Stomach smooth muscle (tissue), 2 donors: ENCODE measurements around the gene TULP4.

Experiments
- H3K27ac ChIP-seq: one replicate; pipeline ENCODE4 v1.7.0; 2013; ENCODE audit warnings: mild to moderate bottlenecking, low read length, inconsistent platforms
- H3K27me3 ChIP-seq, 2 donors: one replicate each; pipeline ENCODE4 v1.7.0; 2013; ENCODE audit warnings: low read length in 2 of 2; ENCODE audit not compliant: insufficient read depth in 2 of 2, control insufficient read depth in 1 of 2
- H3K36me3 ChIP-seq, 2 donors: one replicate each; pipeline ENCODE4 v1.7.0; 2013; ENCODE audit warnings: low read length in 2 of 2; ENCODE audit not compliant: control insufficient read depth in 2 of 2, insufficient read depth in 2 of 2
- H3K4me1 ChIP-seq: one replicate; pipeline ENCODE4 v1.7.0; 2013; ENCODE audit warnings: low read length; ENCODE audit not compliant: control insufficient read depth, insufficient read depth
- H3K4me3 ChIP-seq, 2 donors: one replicate each; pipeline ENCODE4 v1.7.0; 2013; ENCODE audit warnings: low read length in 2 of 2
- H3K9ac ChIP-seq, 2 donors: one replicate each; pipeline ENCODE4 v1.7.0; 2013; ENCODE audit warnings: low read length in 2 of 2, mild to moderate bottlenecking in 1 of 2
- H3K9me3 ChIP-seq, 2 donors: one replicate each; pipeline ENCODE4 v1.7.0; 2013; ENCODE audit warnings: low read length in 2 of 2; ENCODE audit not compliant: control insufficient read depth in 2 of 2
- donor health status: healthy.
- donor health status: Pancreatic carcinoma.

The TULP4 gene

GRCh38 chr6:158361068-158361467, 48.8 kb downstream of the TULP4 start:
- Histone ChIP-seq H3K27me3 (no peaks in the 10 kb centered on the region), H3K4me1 (peaks cover 7% of the 10 kb centered on the region), H3K36me3 (no peaks in the 10 kb centered on the region), H3K4me3 (no peak overlapping the region), H3K9me3 (no peaks in the 10 kb centered on the region), H3K9ac (no peak overlapping the region), H3K27ac (no peak overlapping the region)

GRCh38 chr6:158361961-158362669, 49.9 kb downstream of the TULP4 start:
- Histone ChIP-seq H3K4me1 (peaks cover 7% of the 10 kb centered on the region), H3K9ac (no peak overlapping the region), H3K9me3 (no peaks in the 10 kb centered on the region), H3K4me3 (no peak overlapping the region), H3K27ac (no peak overlapping the region), H3K27me3 (no peaks in the 10 kb centered on the region), H3K36me3 (no peaks in the 10 kb centered on the region)

- Histone ChIP-seq H3K4me1 (peaks cover 7% of the 10 kb centered on the region), H3K27me3 (no peaks in the 10 kb centered on the region), H3K4me3 (no peak overlapping the region), H3K36me3 (no peaks in the 10 kb centered on the region), H3K9me3 (no peaks in the 10 kb centered on the region), H3K9ac (no peak overlapping the region), H3K27ac (no peak overlapping the region)
These were observed 54.1 kb downstream of the TULP4 start for GRCh38 chr6:158366363-158366762.

- H3K9ac ChIP-seq = no peak overlapping the region
- H3K4me1 ChIP-seq = no peaks in the 10 kb centered on the region
- no peaks in the 10 kb centered on the region for H3K9me3 ChIP-seq
- no peaks in the 10 kb centered on the region for H3K36me3 ChIP-seq
- H3K4me3 ChIP-seq = no peak overlapping the region
- H3K27me3 ChIP-seq = no peaks in the 10 kb centered on the region
- no peak overlapping the region for H3K27ac ChIP-seq
These were observed 55.6 kb downstream of the TULP4 start for GRCh38 chr6:158367816-158368215.

GRCh38 chr6:158369241-158369640, 57.0 kb downstream of the TULP4 start:
- Histone ChIP-seq H3K27me3 (no peaks in the 10 kb centered on the region), H3K4me1 (peaks cover 3% of the 10 kb centered on the region), H3K27ac (no peak overlapping the region), H3K9ac (no peak overlapping the region), H3K9me3 (no peaks in the 10 kb centered on the region), H3K36me3 (no peaks in the 10 kb centered on the region), H3K4me3 (no peak overlapping the region)

- H3K9ac ChIP-seq = no peak overlapping the region
These were observed 58.5 kb downstream of the TULP4 start for GRCh38 chr6:158370805-158371204.

GRCh38 chr6:158371261-158371660, 59.0 kb downstream of the TULP4 start:
- Histone ChIP-seq H3K36me3 (no peaks in the 10 kb centered on the region), H3K27ac (no peak overlapping the region), H3K27me3 (no peaks in the 10 kb centered on the region), H3K9ac (no peak overlapping the region), H3K9me3 (no peaks in the 10 kb centered on the region), H3K4me1 (peaks cover 3% of the 10 kb centered on the region), H3K4me3 (no peak overlapping the region)

More at GRCh38 chr6:158370805-158371204, 58.5 kb downstream of the TULP4 start:
- no peak overlapping the region for H3K27ac ChIP-seq
- no peaks in the 10 kb centered on the region for H3K9me3 ChIP-seq
- no peaks in the 10 kb centered on the region for H3K27me3 ChIP-seq
- no peak overlapping the region for H3K4me3 ChIP-seq
- peaks cover 3% of the 10 kb centered on the region for H3K4me1 ChIP-seq
- no peaks in the 10 kb centered on the region for H3K36me3 ChIP-seq

- no peak overlapping the region for H3K27ac ChIP-seq
- H3K4me1 ChIP-seq = peaks cover 3% of the 10 kb centered on the region
- H3K27me3 ChIP-seq = no peaks in the 10 kb centered on the region
- H3K9ac ChIP-seq = no peak overlapping the region
- H3K9me3 ChIP-seq = no peaks in the 10 kb centered on the region
- H3K36me3 ChIP-seq = no peaks in the 10 kb centered on the region
- no peak overlapping the region for H3K4me3 ChIP-seq
These were observed 60.3 kb downstream of the TULP4 start for GRCh38 chr6:158372574-158372973.

- H3K4me1 ChIP-seq = peaks cover 3% of the 10 kb centered on the region
- H3K27me3 ChIP-seq = no peaks in the 10 kb centered on the region
- no peak overlapping the region for H3K27ac ChIP-seq
- no peak overlapping the region for H3K4me3 ChIP-seq
- no peaks in the 10 kb centered on the region for H3K36me3 ChIP-seq
- no peaks in the 10 kb centered on the region for H3K9me3 ChIP-seq
- H3K9ac ChIP-seq = no peak overlapping the region
These were observed 60.9 kb downstream of the TULP4 start for GRCh38 chr6:158373214-158373613.

- Histone ChIP-seq H3K36me3 (no peaks in the 10 kb centered on the region), H3K4me3 (no peak overlapping the region), H3K9ac (no peak overlapping the region), H3K27ac (no peak overlapping the region), H3K9me3 (no peaks in the 10 kb centered on the region), H3K27me3 (no peaks in the 10 kb centered on the region), H3K4me1 (peaks cover 3% of the 10 kb centered on the region)
These were observed 61.8 kb downstream of the TULP4 start for GRCh38 chr6:158374020-158374419.

GRCh38 chr6:158376631-158377081, 64.4 kb downstream of the TULP4 start:
- no peaks in the 10 kb centered on the region for H3K27me3 ChIP-seq
- H3K27ac ChIP-seq = no peak overlapping the region
- no peak overlapping the region for H3K9ac ChIP-seq
- no peaks in the 10 kb centered on the region for H3K9me3 ChIP-seq
- H3K4me1 ChIP-seq = peaks cover 3% of the 10 kb centered on the region
- no peak overlapping the region for H3K4me3 ChIP-seq
- no peaks in the 10 kb centered on the region for H3K36me3 ChIP-seq
